GM18873 (cell line): Measurements from ENCODE around the gene AOPEP.

Experiments used
- ATAC-seq: cut with Tn5 transposase; IDR thresholded peaks from one replicate; pipeline ENCODE4 v1.9.1; 2021; ENCODE audit warnings: mild to moderate bottlenecking, moderate library complexity, moderate number of reproducible peaks; ENCODE audit not compliant: unreplicated experiment, low FRiP score

Gene AOPEP

GRCh38 chr9:94974154-94974879, 247.8 kb downstream of the AOPEP start:
- ATAC-seq: no peak

GRCh38 chr9:94975480-94975879, 249.0 kb downstream of the AOPEP start:
- ATAC-seq: no peak

- ATAC-seq: no peak
Measured at GRCh38 chr9:94976077-94976476, 249.6 kb downstream of the AOPEP start.

GRCh38 chr9:94977416-94977815, 250.9 kb downstream of the AOPEP start:
- no peak for ATAC-seq

GRCh38 chr9:94979904-94980507, 253.5 kb downstream of the AOPEP start:
- no peak for ATAC-seq

GRCh38 chr9:94980947-94981722, 254.6 kb downstream of the AOPEP start:
- ATAC-seq: no peak

GRCh38 chr9:94981723-94982090, 255.2 kb downstream of the AOPEP start:
- ATAC-seq: no peak

- ATAC-seq: no peak
Measured at GRCh38 chr9:94982211-94982610, 255.7 kb downstream of the AOPEP start.

- ATAC-seq: no peak
Measured at GRCh38 chr9:94983552-94983951, 257.1 kb downstream of the AOPEP start.

GRCh38 chr9:94984891-94985476, 258.5 kb downstream of the AOPEP start:
- no peak for ATAC-seq

- no peak for ATAC-seq
Measured at GRCh38 chr9:94985649-94986048, 259.1 kb downstream of the AOPEP start.

- ATAC-seq: no peak
Measured at GRCh38 chr9:94987731-94988130, 261.2 kb downstream of the AOPEP start.

- ATAC-seq: no peak
Measured at GRCh38 chr9:94990897-94991561, 264.5 kb downstream of the AOPEP start.

- ATAC-seq: no peak
Measured at GRCh38 chr9:94991961-94992907, 265.7 kb downstream of the AOPEP start.

- ATAC-seq: no peak
Measured at GRCh38 chr9:94993160-94993820, 266.8 kb downstream of the AOPEP start.

GRCh38 chr9:94993821-94994165, 267.3 kb downstream of the AOPEP start:
- no peak for ATAC-seq

- no peak for ATAC-seq
Measured at GRCh38 chr9:94995048-94995693, 268.7 kb downstream of the AOPEP start.

GRCh38 chr9:94996641-94997040, 270.1 kb downstream of the AOPEP start:
- no peak for ATAC-seq

- no peak for ATAC-seq
Measured at GRCh38 chr9:94997727-94998126, 271.2 kb downstream of the AOPEP start.
